GM12875 (cell line): ENCODE data around the gene PTK6.

Experiments used
- H3K4me3 ChIP-seq: one replicate; pipeline ENCODE4 v1.5.1; 2011; ENCODE audit warnings: low read depth, low read length, control low read depth
- TF ChIP-seq, protein P1 (sequence below): IDR thresholded peaks from 2 replicates; pipeline ENCODE4 v1.5.1; 2011; ENCODE audit warnings: low read depth, mild to moderate bottlenecking, control low read depth, inconsistent platforms, low read length, moderate library complexity, borderline replicate concordance; ENCODE audit not compliant: insufficient read depth

The PTK6 gene

DNA sequence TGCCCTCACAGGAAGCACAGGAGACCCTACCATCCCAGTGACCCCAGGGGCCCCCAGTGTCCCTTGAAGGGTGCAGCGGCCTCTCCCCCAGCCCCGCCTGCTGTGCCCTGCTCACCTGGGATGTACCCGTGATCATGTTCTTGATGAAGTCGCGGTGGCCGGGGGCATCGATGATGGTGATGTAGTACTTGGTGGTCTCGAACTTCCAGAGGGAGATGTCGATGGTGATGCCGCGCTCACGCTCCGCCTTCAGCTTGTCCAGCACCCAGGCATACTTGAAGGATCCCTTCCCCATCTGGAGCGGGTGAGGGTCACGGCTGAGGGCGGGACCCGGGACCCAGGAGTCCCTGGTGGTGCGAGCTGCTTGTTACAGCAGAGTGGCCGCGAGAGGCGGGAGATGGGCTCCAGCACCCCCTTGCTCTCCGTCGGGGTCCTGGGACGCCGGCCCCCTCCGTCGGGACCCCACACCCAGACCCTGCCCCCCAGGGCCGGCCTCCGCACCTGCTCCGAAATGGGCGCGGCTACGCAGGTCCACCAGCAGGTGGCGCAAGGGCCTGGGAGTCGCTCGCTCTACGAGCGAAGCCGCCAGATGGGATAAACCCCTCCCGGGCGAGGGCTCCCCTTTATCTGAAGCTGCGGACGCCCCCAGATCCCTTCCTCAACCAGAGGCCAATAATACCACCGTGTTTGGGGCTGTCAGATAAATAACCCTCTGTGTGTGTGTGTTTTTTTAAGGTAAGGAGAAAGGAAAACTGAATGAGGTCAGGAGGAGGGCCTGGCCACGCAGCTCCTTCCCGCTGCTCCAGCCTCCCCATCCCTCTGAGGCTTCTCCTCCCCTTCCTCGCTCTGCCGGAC is 41.2 kb downstream of the PTK6 start:
- TF ChIP-seq, protein P1, sequence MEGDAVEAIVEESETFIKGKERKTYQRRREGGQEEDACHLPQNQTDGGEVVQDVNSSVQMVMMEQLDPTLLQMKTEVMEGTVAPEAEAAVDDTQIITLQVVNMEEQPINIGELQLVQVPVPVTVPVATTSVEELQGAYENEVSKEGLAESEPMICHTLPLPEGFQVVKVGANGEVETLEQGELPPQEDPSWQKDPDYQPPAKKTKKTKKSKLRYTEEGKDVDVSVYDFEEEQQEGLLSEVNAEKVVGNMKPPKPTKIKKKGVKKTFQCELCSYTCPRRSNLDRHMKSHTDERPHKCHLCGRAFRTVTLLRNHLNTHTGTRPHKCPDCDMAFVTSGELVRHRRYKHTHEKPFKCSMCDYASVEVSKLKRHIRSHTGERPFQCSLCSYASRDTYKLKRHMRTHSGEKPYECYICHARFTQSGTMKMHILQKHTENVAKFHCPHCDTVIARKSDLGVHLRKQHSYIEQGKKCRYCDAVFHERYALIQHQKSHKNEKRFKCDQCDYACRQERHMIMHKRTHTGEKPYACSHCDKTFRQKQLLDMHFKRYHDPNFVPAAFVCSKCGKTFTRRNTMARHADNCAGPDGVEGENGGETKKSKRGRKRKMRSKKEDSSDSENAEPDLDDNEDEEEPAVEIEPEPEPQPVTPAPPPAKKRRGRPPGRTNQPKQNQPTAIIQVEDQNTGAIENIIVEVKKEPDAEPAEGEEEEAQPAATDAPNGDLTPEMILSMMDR = peak; percentile 93
- no peak overlapping the region for H3K4me3 ChIP-seq

DNA sequence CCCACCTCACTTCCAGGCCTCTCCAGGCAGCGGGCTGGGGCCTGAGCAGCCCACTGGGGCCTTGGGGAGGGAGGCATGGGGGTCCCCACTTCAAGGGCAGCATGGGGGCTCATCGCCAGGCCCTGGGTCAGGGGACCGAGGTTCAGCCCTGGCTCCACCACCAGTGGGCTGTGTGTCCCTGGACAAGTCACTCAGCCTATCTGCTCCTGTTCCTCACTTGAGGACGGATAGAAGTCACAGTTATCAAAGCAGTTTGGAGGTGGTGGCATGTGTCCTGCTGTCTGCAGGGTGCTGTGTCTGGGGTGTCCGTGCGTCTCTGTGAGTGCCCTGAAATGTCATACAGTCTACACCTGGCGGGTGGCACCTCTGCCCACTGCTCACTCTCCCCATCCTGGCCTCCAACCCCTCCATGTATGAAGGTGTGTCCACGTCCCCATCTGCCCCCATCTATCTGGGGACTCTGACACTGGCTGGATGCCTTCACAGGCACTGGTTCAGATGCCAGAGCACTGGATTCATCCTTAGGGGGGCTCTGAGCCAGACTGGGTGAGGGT is 41.9 kb downstream of the PTK6 start:
- H3K4me3 ChIP-seq = no peak overlapping the region
- TF ChIP-seq, protein P1 = no peak

DNA sequence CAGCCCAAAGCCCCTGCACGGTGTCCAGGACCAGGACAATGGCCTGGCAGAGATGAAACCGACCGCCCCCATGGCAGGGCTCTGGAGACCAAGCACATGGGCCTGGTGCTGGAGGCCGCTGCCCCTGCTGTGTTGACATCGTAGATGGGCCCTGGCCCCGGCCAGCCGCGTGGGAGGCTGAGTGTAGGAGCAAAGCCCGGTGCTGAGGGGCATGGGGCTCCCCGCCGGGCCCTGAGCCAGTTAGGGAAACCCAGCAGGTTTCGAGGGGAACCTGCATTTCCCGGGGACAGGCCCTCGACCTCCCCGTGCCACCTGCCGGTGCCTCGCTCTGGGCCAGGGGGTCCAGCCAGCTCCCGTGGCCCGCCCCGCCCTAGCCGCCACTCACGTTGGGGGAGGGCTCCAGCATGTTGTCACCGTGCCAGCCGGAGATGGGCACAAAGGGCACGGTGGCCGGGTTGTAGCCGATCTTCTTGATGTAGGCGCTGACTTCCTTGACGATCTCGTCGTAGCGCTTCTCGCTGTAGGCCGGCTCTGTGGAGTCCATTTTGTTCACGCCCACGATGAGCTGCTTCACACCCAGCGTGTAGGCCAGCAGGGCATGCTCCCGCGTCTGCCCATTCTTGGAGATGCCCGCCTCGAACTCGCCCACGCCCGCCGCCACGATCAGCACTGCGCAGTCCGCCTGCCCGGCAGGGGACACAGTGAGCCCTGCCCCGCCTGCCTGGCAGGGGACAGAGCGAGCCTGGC is 42.6 kb downstream of the PTK6 start:
- H3K4me3 ChIP-seq = no peak overlapping the region
- TF ChIP-seq, protein P1 = no peak

DNA sequence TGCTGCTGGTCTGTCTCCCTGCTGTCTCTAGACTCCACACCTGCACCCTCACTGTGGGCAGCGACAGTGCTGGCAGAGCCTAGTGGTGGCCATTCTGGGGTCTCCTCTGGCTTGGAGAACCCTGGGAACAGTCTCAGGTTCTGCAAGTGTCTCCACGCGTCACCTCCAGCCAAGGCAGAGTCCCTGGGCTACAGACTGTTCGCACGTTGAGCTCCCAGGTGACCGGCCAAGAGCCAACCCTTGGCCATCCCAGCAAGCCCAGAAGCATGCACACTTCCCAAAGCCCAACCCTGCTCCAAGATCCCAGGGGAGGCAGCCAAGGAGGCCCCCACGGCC is 43.1 kb downstream of the PTK6 start:
- H3K4me3 ChIP-seq = no peak overlapping the region
- TF ChIP-seq, protein P1 = no peak

DNA sequence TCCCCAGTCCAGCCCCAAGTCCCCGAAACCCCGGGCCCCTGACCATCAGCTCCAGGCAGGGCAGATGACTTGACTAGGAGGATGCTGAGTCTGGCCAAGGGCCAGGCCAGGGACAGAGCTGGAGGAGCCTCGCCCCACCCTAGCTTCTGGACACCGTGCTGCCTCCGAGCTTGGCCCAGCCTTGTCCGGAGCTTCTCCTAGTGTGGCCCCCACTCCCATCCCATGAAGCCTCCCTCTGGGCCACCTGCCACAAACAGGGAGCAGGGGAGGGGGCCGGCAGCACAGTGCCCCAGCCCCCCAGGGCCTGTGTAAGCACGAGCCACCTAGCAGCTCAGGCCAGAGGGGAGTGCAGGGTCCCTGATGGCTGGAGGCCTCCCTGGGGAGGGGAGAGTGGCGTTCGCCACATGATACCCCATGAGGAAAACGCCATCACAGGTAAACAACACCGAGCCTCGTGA is 43.6 kb downstream of the PTK6 start:
- no peak overlapping the region for H3K4me3 ChIP-seq
- TF ChIP-seq, protein P1 = no peak

DNA sequence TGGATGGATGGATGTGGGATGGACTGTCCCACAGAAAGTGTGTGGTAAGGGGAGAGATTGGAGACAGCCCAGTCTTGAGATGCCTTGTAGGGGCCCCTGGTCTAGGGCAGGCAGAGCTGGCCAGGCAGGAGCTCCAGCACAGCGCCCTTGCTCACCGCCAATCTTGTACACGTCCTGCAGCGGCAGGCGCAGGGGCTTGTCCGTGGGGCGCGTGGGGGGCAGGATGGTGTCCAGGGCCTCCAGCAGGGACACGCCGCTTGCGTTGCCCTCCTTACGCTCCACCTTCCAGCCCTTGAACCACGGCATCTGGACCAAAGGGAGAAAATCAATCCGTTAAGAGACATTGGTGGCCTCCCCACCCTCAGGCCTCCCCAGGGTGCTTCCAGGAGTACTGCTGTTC is 44.2 kb downstream of the PTK6 start:
- H3K4me3 ChIP-seq = no peak overlapping the region
- TF ChIP-seq, protein P1 = no peak
